Activated CD4-positive, alpha-beta T cell treated with anti-CD3 and anti-CD28 coated beads, Interleukin-2, amount 10 ng/mL, durations not matched to agents 24 days and 14 days (primary cell): Measurements from ENCODE around the gene ECE2. TPM values are rescaled to one million over a fixed set of nuclear protein-coding genes. Genes with fewer than 3 reads are reported as not detected.
A peak's percentile ranks its signal among the peaks of the same experiment; 100 is the strongest.
"Not testable (repeated sequence)": the region's sequence is repeated elsewhere in the genome, so short reads cannot be mapped to it uniquely, and the experiment has no call there.

Experiments
- DNase-seq: peaks from one replicate; pipeline ENCODE4 v3.0.0; 2022
- H3K27ac Mint-ChIP-seq: one replicate; pipeline ENCODE4 v1.8.0; 2022; ENCODE audit warnings: mild to moderate bottlenecking, mixed read lengths
- H3K27me3 Mint-ChIP-seq: one replicate; pipeline ENCODE4 v1.8.0; 2022; ENCODE audit warnings: mixed read lengths
- H3K36me3 Mint-ChIP-seq: one replicate; pipeline ENCODE4 v1.8.0; 2022; ENCODE audit warnings: low read depth, mild to moderate bottlenecking, mixed read lengths
- H3K4me1 Mint-ChIP-seq: one replicate; pipeline ENCODE4 v1.8.0; 2021; ENCODE audit warnings: mixed read lengths
- H3K4me3 Mint-ChIP-seq: one replicate; pipeline ENCODE4 v1.8.0; 2022; ENCODE audit warnings: mild to moderate bottlenecking, moderate library complexity, mixed read lengths
- H3K9me3 Mint-ChIP-seq: one replicate; pipeline ENCODE4 v1.8.0; 2021; ENCODE audit warnings: mixed read lengths
- intact Hi-C: fragments of 100-400 bp; cut with micrococcal nuclease; formaldehyde crosslinking; loops from one replicate; pipeline ENCODE4 v1.15.1; 2023
- total RNA-seq: library from RNA; stranded (reverse); gene quantifications from 2 replicates; pipeline ENCODE4 v1.2.3, GENCODE V29; 2022

Gene ECE2
- total RNA-seq, 1 donor from 2014 or later = not detected

DNA sequence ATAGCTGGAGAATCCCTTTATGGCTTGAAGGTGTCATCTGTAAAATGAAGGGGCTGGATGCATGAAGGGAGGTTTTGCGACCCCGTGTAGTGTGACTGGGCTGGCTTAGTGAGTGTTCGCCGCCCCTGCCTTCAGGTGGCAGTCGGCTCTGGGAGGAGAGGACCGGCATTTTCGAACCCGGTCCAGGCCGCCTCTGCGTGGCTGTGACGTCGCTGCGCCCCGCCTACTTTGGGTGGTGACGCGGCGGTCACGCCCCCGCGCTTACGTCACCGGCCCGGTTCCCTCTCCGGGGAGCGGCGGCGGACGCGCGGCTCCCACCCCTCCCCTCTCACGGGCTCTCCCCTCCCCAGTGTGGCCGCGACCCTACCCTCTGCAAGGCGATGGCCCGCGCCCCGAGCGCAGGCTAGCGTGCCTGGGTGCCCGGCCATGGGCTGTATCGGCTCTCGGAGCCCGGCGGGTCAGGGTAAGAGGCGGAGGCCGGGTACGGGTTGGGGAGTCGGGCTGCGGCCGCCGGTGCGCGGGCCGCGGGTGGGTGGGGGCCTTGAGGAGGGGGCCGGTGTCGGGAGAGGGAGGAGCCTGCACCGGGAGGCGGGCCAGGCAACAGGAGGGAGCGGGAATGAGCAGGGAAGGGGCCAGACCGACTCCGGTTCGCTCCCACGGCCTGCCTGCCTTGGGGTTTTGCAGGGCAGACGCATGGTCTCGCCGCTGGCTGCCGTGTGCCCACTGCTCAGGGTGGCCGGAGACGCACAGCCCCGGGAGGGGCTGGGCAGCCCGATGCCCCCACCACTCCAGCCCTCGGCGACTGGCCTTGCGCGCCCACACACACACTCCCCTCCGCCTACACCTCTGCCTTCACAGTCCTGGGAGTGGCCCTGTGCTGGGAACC is 60.1 kb downstream of the ECE2 start:
- Mint-ChIP-seq H3K27me3 (no peaks in the 10 kb centered on the region), H3K4me3 (peak overlapping the region; percentile 89), H3K4me1 (peaks cover 58% of the 10 kb centered on the region), H3K36me3 (peaks cover 48% of the 10 kb centered on the region), H3K9me3 (no peaks in the 10 kb centered on the region), H3K27ac (peak overlapping the region; percentile 92)
- peak; percentile 98 for DNase-seq
- intact Hi-C loops = loop anchor here (1.0 to 2.0 kb wide), 3 partner anchors 22 to 37 kb away; partner anchors contain the start of genes EIF4G1 and PSMD2

DNA sequence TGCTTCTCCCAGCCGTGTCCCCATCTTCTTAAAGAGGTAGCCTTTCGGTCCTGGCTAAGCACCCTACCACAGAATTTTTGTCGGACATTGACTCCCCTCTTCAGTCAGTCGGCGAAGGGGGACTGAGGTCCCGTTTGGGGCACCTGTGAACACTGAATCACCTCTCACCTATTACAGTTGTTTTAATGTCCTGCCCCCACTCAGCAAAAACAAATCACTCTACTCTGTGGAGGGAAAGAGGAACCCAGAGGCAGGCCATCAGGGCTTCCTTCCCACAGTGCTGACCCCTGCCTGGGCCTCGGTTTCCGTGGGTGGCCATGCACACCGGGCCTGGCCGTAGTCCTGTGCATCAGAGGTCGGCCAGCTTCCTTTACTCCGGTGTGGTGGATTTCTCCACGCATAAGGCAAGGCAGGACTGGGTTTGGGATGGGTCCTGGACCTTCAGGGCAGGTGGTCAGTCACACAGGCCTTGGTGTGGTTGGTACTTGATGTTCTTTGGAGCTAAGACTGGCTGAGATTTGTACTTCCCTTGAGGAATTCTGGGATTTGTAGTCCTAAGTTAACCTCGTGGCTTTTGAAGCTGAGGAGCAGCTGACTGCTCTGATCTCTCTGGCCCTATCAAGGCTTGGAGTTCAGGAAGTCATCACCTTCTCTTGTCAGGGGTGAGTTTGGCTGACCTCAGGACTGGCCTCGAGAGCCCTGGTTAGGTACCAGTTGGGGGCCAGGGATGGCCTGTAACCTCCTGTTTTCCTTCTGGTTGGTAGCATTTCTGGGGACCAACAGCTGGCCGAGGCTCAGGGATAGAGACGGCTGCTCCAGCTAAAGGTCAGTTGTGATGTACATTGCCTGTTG is 61.0 kb downstream of the ECE2 start:
- intact Hi-C loops = loop anchor here (1.0 kb wide), 1 partner anchor 22 kb away; the partner anchor contains the start of gene EIF4G1
- no peaks in the 10 kb centered on the region for H3K27me3 Mint-ChIP-seq
- peaks cover 39% of the 10 kb centered on the region for H3K36me3 Mint-ChIP-seq
- peak; percentile 63 for DNase-seq
- H3K9me3 Mint-ChIP-seq = no peaks in the 10 kb centered on the region
- peaks cover 63% of the 10 kb centered on the region for H3K4me1 Mint-ChIP-seq
- peak overlapping the region; percentile 86 for H3K27ac Mint-ChIP-seq
- H3K4me3 Mint-ChIP-seq = peak overlapping the region; percentile 89

DNA sequence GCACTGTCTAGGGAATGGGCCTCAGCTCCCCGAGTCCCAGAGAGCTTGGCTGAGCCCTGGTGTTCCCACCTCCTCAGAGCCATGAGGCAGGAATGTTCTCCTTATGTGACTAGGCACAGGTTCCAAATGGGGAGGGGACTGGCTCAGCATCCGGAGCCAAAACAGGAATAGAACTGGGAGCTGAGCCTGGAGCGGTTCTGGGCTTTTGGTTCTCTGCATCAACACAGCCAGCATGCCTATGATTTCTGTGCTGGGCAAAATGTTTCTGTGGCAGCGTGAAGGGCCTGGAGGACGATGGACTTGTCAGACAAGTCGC is 61.5 kb downstream of the ECE2 start, which contains the start of gene FAM131A:
FAM131A (plus strand) TSS at position 202 of the 316 bp plus-strand sequence; CDS start at position 233, 31 bp downstream.
- Mint-ChIP-seq H3K9me3 (no peaks in the 10 kb centered on the region), H3K27ac (peak within 1 kb of the TSS; percentile 86), H3K4me1 (peaks cover 61% of the 10 kb centered on the region), H3K4me3 (peak within 1 kb of the TSS; percentile 89), H3K36me3 (peaks cover 33% of the 10 kb centered on the region), H3K27me3 (no peaks in the 10 kb centered on the region)
- intact Hi-C loops = no loop called here
- no peak for DNase-seq

DNA sequence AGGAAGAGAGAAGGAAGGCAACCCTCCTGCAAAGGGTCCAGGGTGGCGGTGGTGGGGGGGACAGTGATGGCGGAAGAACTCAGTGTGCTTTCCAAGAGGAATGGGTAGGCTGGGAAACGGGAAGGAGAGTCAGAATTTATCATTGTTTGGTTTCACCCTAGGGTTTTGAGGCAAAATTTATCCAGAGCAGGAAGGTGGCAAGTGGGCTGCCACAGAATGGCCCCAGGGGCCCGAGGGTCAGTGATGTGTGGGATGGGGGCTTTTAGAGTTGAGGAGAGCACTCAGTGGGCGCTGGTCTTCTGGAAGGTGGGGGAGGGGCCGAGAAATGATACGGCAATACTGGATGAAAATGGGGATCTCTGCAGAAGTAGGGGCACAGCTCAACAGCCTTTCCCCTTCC is 62.2 kb downstream of the ECE2 start:
- peak overlapping the region; percentile 23 for H3K4me3 Mint-ChIP-seq
- no peaks in the 10 kb centered on the region for H3K27me3 Mint-ChIP-seq
- intact Hi-C loops = no loop called here
- DNase-seq = no peak
- peaks cover 30% of the 10 kb centered on the region for H3K36me3 Mint-ChIP-seq
- H3K9me3 Mint-ChIP-seq = no peaks in the 10 kb centered on the region
- peaks cover 55% of the 10 kb centered on the region for H3K4me1 Mint-ChIP-seq
- no peak overlapping the region for H3K27ac Mint-ChIP-seq

DNA sequence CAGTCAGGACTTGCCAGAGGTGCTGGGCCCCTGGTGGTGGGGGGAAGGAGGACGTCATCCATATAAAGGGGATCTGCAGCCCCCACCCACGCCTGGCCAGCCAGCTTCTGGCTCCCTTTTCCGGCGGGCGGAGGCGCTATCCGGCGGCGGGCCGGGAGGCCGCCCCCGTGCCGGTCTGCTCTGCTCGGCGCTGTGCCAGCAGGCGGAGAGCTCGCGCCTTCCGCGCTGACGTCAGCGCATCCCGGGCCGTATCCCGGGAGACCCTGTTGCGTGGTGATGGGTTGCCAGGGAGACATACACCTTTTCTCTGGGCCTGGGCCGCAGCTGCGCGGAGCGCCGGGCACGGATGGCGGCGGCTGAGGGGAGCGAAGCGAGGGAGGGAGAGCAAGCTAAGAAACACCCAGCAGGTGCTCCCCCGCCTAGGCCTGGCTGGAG is 62.7 kb downstream of the ECE2 start:
- DNase-seq = peak; percentile 64
- peaks cover 49% of the 10 kb centered on the region for H3K4me1 Mint-ChIP-seq
- H3K27ac Mint-ChIP-seq = no peak overlapping the region
- intact Hi-C loops = no loop called here
- no peaks in the 10 kb centered on the region for H3K27me3 Mint-ChIP-seq
- peaks cover 26% of the 10 kb centered on the region for H3K36me3 Mint-ChIP-seq
- no peaks in the 10 kb centered on the region for H3K9me3 Mint-ChIP-seq
- peak overlapping the region; percentile 23 for H3K4me3 Mint-ChIP-seq

DNA sequence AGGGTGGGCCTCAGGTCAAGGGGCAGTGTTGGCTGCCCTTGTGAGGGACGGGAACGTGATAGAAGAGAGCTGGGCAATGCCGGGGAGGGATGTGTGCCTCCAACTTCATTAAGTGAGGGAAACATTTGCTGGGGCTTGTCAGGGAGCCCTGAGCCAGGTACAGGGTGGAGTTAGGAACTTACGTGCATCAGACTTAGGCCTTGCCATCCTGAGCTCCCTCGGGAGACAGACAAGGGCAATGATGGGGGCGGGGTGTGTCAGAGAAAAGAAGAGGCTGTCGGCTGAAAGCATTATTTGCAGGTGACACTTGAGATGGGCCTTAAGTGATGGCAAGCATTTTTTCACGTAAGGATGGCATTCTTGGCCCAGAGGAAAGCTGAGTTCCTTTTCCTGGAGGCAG is 63.2 kb downstream of the ECE2 start:
- intact Hi-C loops = no loop called here
- no peak overlapping the region for H3K4me3 Mint-ChIP-seq

DNA sequence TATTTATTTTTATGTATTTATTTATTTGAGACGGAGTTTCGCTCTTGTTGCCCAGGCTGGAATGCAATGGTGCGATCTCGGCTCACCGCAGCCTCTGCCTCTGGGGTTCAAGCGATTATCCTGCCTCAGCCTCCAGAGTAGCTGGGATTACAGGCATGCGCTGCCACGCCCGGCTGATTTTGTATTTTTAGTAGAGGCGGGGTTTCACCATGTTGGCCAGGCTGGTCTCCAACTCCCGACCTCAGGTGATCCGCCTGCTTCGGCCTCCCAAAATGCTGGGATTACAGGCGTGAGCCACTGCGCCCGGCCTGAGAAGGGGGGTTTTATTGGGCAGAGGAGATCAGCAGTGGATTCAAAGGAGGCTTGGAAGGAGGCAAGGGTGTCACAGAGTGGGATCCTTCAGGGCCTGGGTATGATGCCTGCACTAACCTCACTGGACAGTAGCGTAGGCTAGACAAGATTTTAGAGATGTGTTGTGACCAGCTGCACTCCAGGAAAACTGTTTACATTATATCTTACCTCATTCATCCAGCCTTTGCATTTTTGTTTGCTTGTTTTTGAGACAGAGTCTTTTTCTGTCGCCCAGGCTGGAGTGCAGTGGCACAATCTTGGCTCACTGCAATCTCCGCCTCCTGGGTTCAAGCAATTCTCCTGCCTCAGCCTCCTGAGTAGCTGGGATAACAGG is 63.8 kb downstream of the ECE2 start:
- H3K4me3 Mint-ChIP-seq, H3K27ac Mint-ChIP-seq, H3K27me3 Mint-ChIP-seq, H3K9me3 Mint-ChIP-seq, intact Hi-C loops, DNase-seq: not testable (repeated sequence)
- Mint-ChIP-seq H3K36me3 (peaks cover 15% of the 10 kb centered on the region), H3K4me1 (peaks cover 38% of the 10 kb centered on the region)

More for the DNA sequence above, 63.2 kb downstream of the ECE2 start:
- Mint-ChIP-seq H3K27me3 (no peaks in the 10 kb centered on the region), H3K4me1 (peaks cover 44% of the 10 kb centered on the region), H3K36me3 (peaks cover 21% of the 10 kb centered on the region), H3K9me3 (no peaks in the 10 kb centered on the region), H3K27ac (no peak overlapping the region)
- DNase-seq = no peak

DNA sequence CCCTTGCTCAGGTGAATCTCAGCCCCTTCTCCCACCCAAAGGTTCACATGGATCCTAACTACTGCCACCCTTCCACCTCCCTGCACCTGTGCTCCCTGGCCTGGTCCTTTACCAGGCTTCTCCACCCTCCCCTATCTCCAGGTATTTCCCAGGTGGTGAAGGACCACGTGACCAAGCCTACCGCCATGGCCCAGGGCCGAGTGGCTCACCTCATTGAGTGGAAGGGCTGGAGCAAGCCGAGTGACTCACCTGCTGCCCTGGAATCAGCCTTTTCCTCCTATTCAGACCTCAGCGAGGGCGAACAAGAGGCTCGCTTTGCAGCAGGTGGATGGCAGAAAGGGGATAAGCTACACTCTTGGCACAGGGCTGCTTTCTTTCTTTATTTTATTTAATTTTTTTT is 66.1 kb downstream of the ECE2 start:
- H3K4me1 Mint-ChIP-seq = peaks cover 26% of the 10 kb centered on the region
- H3K4me3 Mint-ChIP-seq = no peak overlapping the region
- H3K36me3 Mint-ChIP-seq = peaks cover 7% of the 10 kb centered on the region
- no peaks in the 10 kb centered on the region for H3K9me3 Mint-ChIP-seq
- H3K27me3 Mint-ChIP-seq = no peaks in the 10 kb centered on the region
- intact Hi-C loops = no loop called here
- H3K27ac Mint-ChIP-seq = no peak overlapping the region
- no peak for DNase-seq

Other genes with a start within 250 kb of the ECE2 start
- gene HTR3D, start 244.3 kb upstream of the ECE2 start, total RNA-seq = not detected in 2 replicates
- not detected in 2 replicates for gene HTR3C, start 223.0 kb upstream of the ECE2 start, total RNA-seq
- not detected in 2 replicates for gene HTR3E, start 179.0 kb upstream of the ECE2 start, total RNA-seq
- gene EIF2B5, start 140.7 kb upstream of the ECE2 start, total RNA-seq = 72.2 and 74.7 TPM in 2 replicates
- 49.0 and 54.5 TPM in 2 replicates for gene DVL3, start 120.6 kb upstream of the ECE2 start, total RNA-seq
- gene AP2M1, start 101.2 kb upstream of the ECE2 start, total RNA-seq = 241 and 242 TPM in 2 replicates
- 66.9 and 67.6 TPM in 2 replicates for gene ABCF3, start 89.8 kb upstream of the ECE2 start, total RNA-seq
- not detected in 2 replicates for gene VWA5B2, start 46.4 kb upstream of the ECE2 start, total RNA-seq
- gene ALG3, start 27.1 kb upstream of the ECE2 start, total RNA-seq = 82.5 and 85.3 TPM in 2 replicates
- gene EEF1AKMT4, start 26.4 kb upstream of the ECE2 start, total RNA-seq = 14.3 and 15.9 TPM in 2 replicates
- 0.14 TPM in 2 replicates for gene CAMK2N2, start 14.5 kb upstream of the ECE2 start, total RNA-seq
- gene PSMD2, start 23.2 kb downstream of the ECE2 start, total RNA-seq = 280 and 283 TPM in 2 replicates
- 680 and 700 TPM in 2 replicates for gene EIF4G1, start 38.6 kb downstream of the ECE2 start, total RNA-seq
- gene FAM131A, start 61.6 kb downstream of the ECE2 start, total RNA-seq = 8.6 and 8.7 TPM in 2 replicates
- 8.3 and 8.4 TPM in 2 replicates for gene CLCN2, start 85.6 kb downstream of the ECE2 start, total RNA-seq
- gene POLR2H, start 85.7 kb downstream of the ECE2 start, total RNA-seq = 159 and 161 TPM in 2 replicates
- not detected in 2 replicates for gene THPO, start 102.2 kb downstream of the ECE2 start, total RNA-seq
- gene CHRD, start 104.0 kb downstream of the ECE2 start, total RNA-seq = 0.07 TPM in 1 of 2 replicates, not detected in the other